HCT116 (cell line): ENCODE data around the gene CATSPERB. TPM values are rescaled to one million over a fixed set of nuclear protein-coding genes. Genes with fewer than 3 reads are reported as not detected.

Experiments
- ATAC-seq: fragments of 200-7000 bp; cut with Tn5 transposase; 2 replicates; pipeline ENCODE4 v1.9.1; 2020; ENCODE audit warnings: mild to moderate bottlenecking, moderate library complexity
- BruUV-seq: library from RNA; stranded (reverse); fragments of 400-500 nt; replicated peaks from 2 replicates; lab custom pipeline; 2021; lab: Mats Ljungman, UMichigan
- CTCF ChIA-PET: fragments of 300-600 bp; sonication (Branson Sonifier 250); formaldehyde crosslinking; loops from one replicate; lab custom pipeline; 2021; ENCODE audit warnings: antibody characterized with exemption; lab: Charles Lee
- POLR2A ChIA-PET: fragments of 300-600, 350-600 bp; sonication (Branson Sonifier 250); formaldehyde crosslinking; loops from one replicate; lab custom pipeline; 2021; ENCODE audit warnings: antibody characterized with exemption; lab: Charles Lee
- RAD21 ChIA-PET, 2 experiments: fragments of 300-600 bp; sonication (Branson Sonifier 250); formaldehyde crosslinking; loops; one replicate each; lab custom pipeline; 2023; ENCODE audit warnings: low total read pairs in 2 of 2; ENCODE audit not compliant: uncharacterized antibody in 2 of 2, unreplicated experiment in 2 of 2, low non-redundant PET in 1 of 2; lab: Charles Lee
- DNase-seq: peaks from one replicate; pipeline ENCODE4 v3.0.0-alpha.2; 2010; ENCODE audit warnings: low read depth, low spot score
- H2AFZ ChIP-seq: fragments of 200-600 bp; shearing (Covaris generic), sonication (generic); 2 replicates; pipeline ENCODE4 v1.6.1; 2017; ENCODE audit warnings: low read depth, mixed run types, mixed read lengths, antibody characterized with exemption, low read length; ENCODE audit not compliant: poor library complexity, severe bottlenecking
- H3K27ac ChIP-seq: 2 replicates; pipeline ENCODE4 v1.5.1; 2012; ENCODE audit warnings: low read depth, low read length
- H3K27me3 ChIP-seq: fragments of 200-600 bp; sonication (generic); 2 replicates; pipeline ENCODE4 v1.6.1; 2016; ENCODE audit warnings: mixed run types, low read length, mixed read lengths; ENCODE audit not compliant: insufficient read depth
- H3K36me3 ChIP-seq, 2 experiments: fragments of 200-500 bp in 1 of 2; fragments of 200-600 bp in 1 of 2; sonication (Bioruptor generic) in 1 of 2; sonication (generic) in 1 of 2; 2 replicates each; pipeline versions ENCODE4 v1.5.1 to v1.6.1; 2014 to 2016; ENCODE audit warnings: low read length in 2 of 2, inconsistent platforms in 1 of 2, mixed read lengths in 1 of 2, mixed run types in 1 of 2; ENCODE audit not compliant: insufficient read depth in 2 of 2, control insufficient read depth in 1 of 2
- H3K4me1 ChIP-seq, 2 experiments: fragments of 200-600 bp in 1 of 2; sonication (generic) in 1 of 2; 2 replicates each; pipeline versions ENCODE4 v1.5.1 to v1.6.1; 2012 to 2017; ENCODE audit warnings: low read length in 2 of 2, inconsistent platforms in 1 of 2, mild to moderate bottlenecking in 1 of 2, mixed read lengths in 1 of 2, mixed run types in 1 of 2, moderate library complexity in 1 of 2; ENCODE audit not compliant: insufficient read depth in 2 of 2, control insufficient read depth in 1 of 2
- H3K4me2 ChIP-seq: fragments of 200-600 bp; sonication (generic); 2 replicates; pipeline ENCODE4 v1.6.1; 2017; ENCODE audit warnings: mixed run types, low read length, mixed read lengths
- H3K4me3 ChIP-seq, 2 experiments: fragments of 200-600 bp in 1 of 2; sonication (generic) in 1 of 2; replicated peaks in 1 of 2; 2 replicates each; pipeline ENCODE4 v1.5.1; 2011 to 2016; ENCODE audit warnings: low read length in 2 of 2, control low read depth in 1 of 2, low read depth in 1 of 2, mild to moderate bottlenecking in 1 of 2, mixed read lengths in 1 of 2, mixed run types in 1 of 2
- H3K79me2 ChIP-seq: fragments of 200-600 bp; sonication (generic); 2 replicates; pipeline ENCODE4 v1.6.1; 2017; ENCODE audit warnings: mild to moderate bottlenecking, mixed run types, low read length, moderate library complexity, mixed read lengths; ENCODE audit not compliant: insufficient read depth
- H3K9ac ChIP-seq: fragments of 200-600 bp; sonication (generic); 2 replicates; pipeline ENCODE4 v1.6.1; 2016; ENCODE audit warnings: low read length, mixed read lengths
- H3K9me2 ChIP-seq: fragments of 200-600 bp; sonication (generic), shearing (Covaris generic); 2 replicates; pipeline ENCODE4 v1.6.1; 2017; ENCODE audit warnings: mixed run types, mild to moderate bottlenecking, moderate library complexity; ENCODE audit not compliant: insufficient read depth
- H3K9me3 ChIP-seq, 2 experiments: fragments of 200-500 bp in 1 of 2; fragments of 200-600 bp in 1 of 2; sonication (Bioruptor generic) in 1 of 2; sonication (generic) in 1 of 2; 2 replicates each; pipeline ENCODE4 v1.6.1; 2014 to 2017; ENCODE audit warnings: low read length in 2 of 2, mixed read lengths in 2 of 2, inconsistent platforms in 1 of 2, low read depth in 1 of 2, mild to moderate bottlenecking in 1 of 2, mixed run types in 1 of 2, moderate library complexity in 1 of 2; ENCODE audit not compliant: control insufficient read depth in 1 of 2, insufficient read depth in 1 of 2
- H4K20me1 ChIP-seq: fragments of 200-600 bp; sonication (generic), shearing (Covaris generic); 2 replicates; pipeline ENCODE4 v1.6.1; 2017; ENCODE audit warnings: mixed run types, mild to moderate bottlenecking, moderate library complexity; ENCODE audit not compliant: insufficient read depth
- ATF3 ChIP-seq: IDR thresholded peaks from 2 replicates; pipeline ENCODE4 v1.6.1; 2012
- CBX3 ChIP-seq: IDR thresholded peaks from 2 replicates; pipeline ENCODE4 v1.6.1; 2012; ENCODE audit warnings: low read depth
- CEBPB ChIP-seq: IDR thresholded peaks from 2 replicates; pipeline ENCODE4 v1.6.1; 2012; ENCODE audit warnings: low read depth
- CTCF ChIP-seq, 3 experiments: fragments of 200-600 bp in 1 of 3; sonication (generic) in 1 of 3; IDR thresholded peaks in 2 of 3; conservative IDR thresholded peaks in 1 of 3; 2 replicates each; pipeline ENCODE4 v1.5.1; 2012 to 2017; ENCODE audit warnings: low read depth in 2 of 3, low read length in 2 of 3, antibody characterized with exemption in 1 of 3, borderline replicate concordance in 1 of 3, control low read depth in 1 of 3, mild to moderate bottlenecking in 1 of 3, mixed read lengths in 1 of 3, mixed run types in 1 of 3, moderate library complexity in 1 of 3; ENCODE audit not compliant: insufficient read depth in 1 of 3
- EGR1 ChIP-seq: IDR thresholded peaks from 2 replicates; pipeline ENCODE4 v1.6.1; 2012; ENCODE audit warnings: low read depth
- ELF1 ChIP-seq: IDR thresholded peaks from 2 replicates; pipeline ENCODE4 v1.6.1; 2012; ENCODE audit warnings: low read depth, borderline replicate concordance
- EZH2 ChIP-seq: fragments of 200-600 bp; sonication (generic); IDR thresholded peaks from 2 replicates; pipeline ENCODE4 v1.6.1; 2017; ENCODE audit warnings: antibody characterized with exemption, mixed run types
- FOSL1 ChIP-seq: IDR thresholded peaks from 2 replicates; pipeline ENCODE4 v1.6.1; 2012; ENCODE audit warnings: low read depth
- JUND ChIP-seq: IDR thresholded peaks from 2 replicates; pipeline ENCODE4 v1.6.1; 2012
- POLR2A ChIP-seq: IDR thresholded peaks from 2 replicates; pipeline ENCODE4 v1.7.0; 2011; ENCODE audit warnings: borderline replicate concordance; ENCODE audit not compliant: insufficient read depth, insufficient read length; ENCODE audit errors: extremely low read depth
- POLR2AphosphoS5 ChIP-seq: IDR thresholded peaks from 2 replicates; pipeline ENCODE4 v1.6.1; 2011; ENCODE audit warnings: mild to moderate bottlenecking, low read depth, low read length, moderate library complexity
- RAD21 ChIP-seq: IDR thresholded peaks from 2 replicates; pipeline ENCODE4 v1.6.1; 2012; ENCODE audit warnings: low read depth, mild to moderate bottlenecking
- REST ChIP-seq: IDR thresholded peaks from 2 replicates; pipeline ENCODE4 v1.6.1; 2012; ENCODE audit warnings: low read depth
- SIN3A ChIP-seq: IDR thresholded peaks from 2 replicates; pipeline ENCODE4 v1.6.1; 2012; ENCODE audit warnings: low read depth
- SRF ChIP-seq: IDR thresholded peaks from 2 replicates; pipeline ENCODE4 v1.6.1; 2012; ENCODE audit warnings: low read depth
- TCF7L2 ChIP-seq: IDR thresholded peaks from 2 replicates; pipeline ENCODE4 v1.7.0; 2011; ENCODE audit warnings: borderline replicate concordance, inconsistent platforms; ENCODE audit not compliant: insufficient read depth, insufficient read length; ENCODE audit errors: extremely low read depth
- ZFX ChIP-seq: fragments of 450-650 bp; IDR thresholded peaks from 2 replicates; pipeline ENCODE4 v1.6.1; 2017
- intact Hi-C: fragments of 100-400 bp; cut with micrococcal nuclease; formaldehyde crosslinking; loops from 2 replicates; pipeline ENCODE4 v1.10.0; 2022
- total RNA-seq: library from RNA; stranded (reverse); gene quantifications from one replicate; pipeline ENCODE4 v1.2.1, GENCODE V29; 2021; ENCODE audit not compliant: unreplicated experiment
- TF ChIP-seq, protein P1 (sequence below): IDR thresholded peaks from 2 replicates; pipeline ENCODE4 v1.6.1; 2011; ENCODE audit warnings: mild to moderate bottlenecking, low read length, moderate library complexity; ENCODE audit not compliant: insufficient replicate concordance; ENCODE audit errors: extremely low read depth

The CATSPERB gene
- total RNA-seq, 1 experiment from 2014 or later: 0.74 TPM

GRCh38 chr14:91754185-91754584 lies 22.3 kb upstream of the CATSPERB start:
- no peak overlapping the region for H3K9ac ChIP-seq
- H3K4me2 ChIP-seq: no peak overlapping the region
- H3K4me3 ChIP-seq: no peak overlapping the region
- peaks cover 0 to 30% of the 10 kb centered on the region in 2 experiments; a peak in 3 of 4 replicates for H3K4me1 ChIP-seq
- no peaks in the 10 kb centered on the region for H3K79me2 ChIP-seq
- RAD21 ChIA-PET: no interaction called here
- TF ChIP-seq ZFX: no peak
- no peak for TF ChIP-seq CEBPB
- TF ChIP-seq CTCF (IDR thresholded peaks at IDR 0.05 in 2 of 3, conservative IDR thresholded peaks at IDR 0.05 in 1 of 3; ENCODE audit: borderline replicate concordance in 1 of 3, insufficient read depth in 1 of 3, low read depth in 2 of 3, low read length in 2 of 3): no peak
- no peak for TF ChIP-seq SIN3A
- no peak for TF ChIP-seq TCF7L2
- no peak for TF ChIP-seq CBX3
- TF ChIP-seq, protein P1, sequence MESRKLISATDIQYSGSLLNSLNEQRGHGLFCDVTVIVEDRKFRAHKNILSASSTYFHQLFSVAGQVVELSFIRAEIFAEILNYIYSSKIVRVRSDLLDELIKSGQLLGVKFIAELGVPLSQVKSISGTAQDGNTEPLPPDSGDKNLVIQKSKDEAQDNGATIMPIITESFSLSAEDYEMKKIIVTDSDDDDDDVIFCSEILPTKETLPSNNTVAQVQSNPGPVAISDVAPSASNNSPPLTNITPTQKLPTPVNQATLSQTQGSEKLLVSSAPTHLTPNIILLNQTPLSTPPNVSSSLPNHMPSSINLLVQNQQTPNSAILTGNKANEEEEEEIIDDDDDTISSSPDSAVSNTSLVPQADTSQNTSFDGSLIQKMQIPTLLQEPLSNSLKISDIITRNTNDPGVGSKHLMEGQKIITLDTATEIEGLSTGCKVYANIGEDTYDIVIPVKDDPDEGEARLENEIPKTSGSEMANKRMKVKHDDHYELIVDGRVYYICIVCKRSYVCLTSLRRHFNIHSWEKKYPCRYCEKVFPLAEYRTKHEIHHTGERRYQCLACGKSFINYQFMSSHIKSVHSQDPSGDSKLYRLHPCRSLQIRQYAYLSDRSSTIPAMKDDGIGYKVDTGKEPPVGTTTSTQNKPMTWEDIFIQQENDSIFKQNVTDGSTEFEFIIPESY: no peak
- no peak for TF ChIP-seq REST
- TF ChIP-seq EZH2: no peak
- TF ChIP-seq FOSL1: no peak
- TF ChIP-seq RAD21: no peak
- TF ChIP-seq EGR1: no peak
- no peak for TF ChIP-seq ELF1
- TF ChIP-seq POLR2AphosphoS5: no peak
- TF ChIP-seq ATF3: no peak
- TF ChIP-seq JUND: no peak
- no peak for TF ChIP-seq SRF
- no peak for TF ChIP-seq POLR2A
- no peaks in the 10 kb centered on the region for H4K20me1 ChIP-seq
- H3K36me3 ChIP-seq: no peaks in the 10 kb centered on the region
- no TSS peak for BruUV-seq
- intact Hi-C loops: no loop called here
- no peaks in the 10 kb centered on the region for H3K27me3 ChIP-seq
- H3K9me3 ChIP-seq: no peaks in the 10 kb centered on the region
- no peak overlapping the region for H2AFZ ChIP-seq
- CTCF ChIA-PET: no interaction called here
- H3K9me2 ChIP-seq: no peaks in the 10 kb centered on the region
- no peak for ATAC-seq
- no peak overlapping the region for H3K27ac ChIP-seq
- POLR2A ChIA-PET: no interaction called here
- no peak for DNase-seq
